Measurements from ENCODE around the gene YKT6. TPM values are rescaled to one million over a fixed set of nuclear protein-coding genes. Genes with fewer than 3 reads are reported as not detected.

YKT6 gene
- total RNA-seq, 2 donors from 2014 or later = 63.5 to 68.4 TPM

GRCh38 chr7:44239361-44239760, 38.6 kb downstream of the YKT6 start:
- no peak for DNase-seq (ENCODE audit: low spot score)
- intact Hi-C loops (cut with DNase I) = no loop called here
- Histone ChIP-seq H3K9me3 (no peaks in the 10 kb centered on the region), H3K36me3 (no peaks in the 10 kb centered on the region), H3K4me1 (replicated peaks) (no peaks in the 10 kb centered on the region), H3K27ac (no peak overlapping the region), H3K27me3 (replicated peaks; ENCODE audit: insufficient read depth) (no peaks in the 10 kb centered on the region), H3K4me3 (no peak overlapping the region)
- WGBS = 73% methylated on average over 24 of the region's 24 CpGs
- no peak for TF ChIP-seq POLR2AphosphoS5 (IDR thresholded peaks at IDR 0.05)
- TF ChIP-seq CTCF (IDR thresholded peaks at IDR 0.05) = no peak
- no peak for TF ChIP-seq POLR2A (IDR thresholded peaks at IDR 0.05)

DNA sequence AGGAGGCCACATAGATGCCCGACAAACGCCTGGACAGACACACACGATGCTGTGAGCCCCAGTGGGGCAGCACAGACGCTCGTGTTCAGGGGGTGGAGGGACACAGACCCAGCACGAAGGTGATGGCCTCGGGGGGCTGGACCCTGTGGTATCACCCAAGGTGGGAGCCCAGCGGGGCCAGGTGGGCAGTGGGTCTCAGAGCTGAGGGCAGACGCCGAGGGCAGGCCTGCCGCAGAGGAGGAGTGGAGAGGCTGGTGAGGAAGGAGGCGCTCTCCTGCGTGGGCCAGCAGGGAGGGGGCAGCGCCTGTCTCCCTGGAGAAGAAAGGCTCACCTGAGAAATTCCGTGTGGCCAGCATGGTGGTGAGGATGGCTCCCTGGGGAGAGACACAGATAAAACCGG, 39.6 kb downstream of the YKT6 start:
- no peaks in the 10 kb centered on the region for H3K9me3 ChIP-seq
- H3K36me3 ChIP-seq = no peaks in the 10 kb centered on the region
- no peak overlapping the region for H3K4me3 ChIP-seq
- no peak overlapping the region for H3K27ac ChIP-seq
- no peaks in the 10 kb centered on the region for H3K4me1 ChIP-seq (replicated peaks)
- no peak for DNase-seq (ENCODE audit: low spot score)
- no peaks in the 10 kb centered on the region for H3K27me3 ChIP-seq (replicated peaks; ENCODE audit: insufficient read depth)
- WGBS = 78% methylated on average over 16 of the region's 16 CpGs
- intact Hi-C loops (cut with DNase I) = loop anchor here (2.0 to 5.0 kb wide), 2 partner anchors 236 to 327 kb away; no protein-coding TSS in a partner anchor
- TF ChIP-seq POLR2AphosphoS5 (IDR thresholded peaks at IDR 0.05) = no peak
- TF ChIP-seq CTCF (IDR thresholded peaks at IDR 0.05) = no peak
- no peak for TF ChIP-seq POLR2A (IDR thresholded peaks at IDR 0.05)

GRCh38 chr7:44240983-44241510, 40.3 kb downstream of the YKT6 start:
- no peaks in the 10 kb centered on the region for H3K4me1 ChIP-seq (replicated peaks)
- peak overlapping the region in 1 of 2 donors; percentile 21 for H3K27ac ChIP-seq
- 8% methylated on average over 10 of the region's 10 CpGs for WGBS
- intact Hi-C loops (cut with DNase I) = loop anchor here (2.0 to 5.0 kb wide), 2 partner anchors 236 to 326 kb away; no protein-coding TSS in a partner anchor
- DNase-seq (ENCODE audit: low spot score) = peak; percentile 76
- peak overlapping the region in 1 of 2 donors; percentile 1 for H3K4me3 ChIP-seq
- H3K27me3 ChIP-seq (replicated peaks; ENCODE audit: insufficient read depth) = no peaks in the 10 kb centered on the region
- H3K9me3 ChIP-seq = no peaks in the 10 kb centered on the region
- no peaks in the 10 kb centered on the region for H3K36me3 ChIP-seq
- TF ChIP-seq CTCF (IDR thresholded peaks at IDR 0.05) = peak; percentile 16 to 80 (median 70)
- no peak for TF ChIP-seq POLR2A (IDR thresholded peaks at IDR 0.05)
- TF ChIP-seq POLR2AphosphoS5 (IDR thresholded peaks at IDR 0.05) = peak; percentile 18

GRCh38 chr7:44242091-44242490, 41.3 kb downstream of the YKT6 start:
- H3K9me3 ChIP-seq = no peaks in the 10 kb centered on the region
- no peak for TF ChIP-seq POLR2A (IDR thresholded peaks at IDR 0.05)
- no peak for TF ChIP-seq POLR2AphosphoS5 (IDR thresholded peaks at IDR 0.05)
- TF ChIP-seq CTCF (IDR thresholded peaks at IDR 0.05) = no peak
- intact Hi-C loops (cut with DNase I) = loop anchor here (5.0 kb wide), 1 partner anchor 325 kb away; no protein-coding TSS in a partner anchor
- no peak overlapping the region for H3K27ac ChIP-seq
- WGBS = 87% methylated on average over 10 of the region's 10 CpGs
- H3K27me3 ChIP-seq (replicated peaks; ENCODE audit: insufficient read depth) = no peaks in the 10 kb centered on the region
- no peaks in the 10 kb centered on the region for H3K4me1 ChIP-seq (replicated peaks)
- no peak for DNase-seq (ENCODE audit: low spot score)
- no peaks in the 10 kb centered on the region for H3K36me3 ChIP-seq
- H3K4me3 ChIP-seq = no peak overlapping the region

GRCh38 chr7:44244282-44244681, 43.5 kb downstream of the YKT6 start:
- 49% methylated on average over 8 of the region's 8 CpGs for WGBS
- H3K4me1 ChIP-seq (replicated peaks) = no peaks in the 10 kb centered on the region
- intact Hi-C loops (cut with DNase I) = loop anchor here (5.0 kb wide), 1 partner anchor 323 kb away; no protein-coding TSS in a partner anchor
- H3K9me3 ChIP-seq = no peaks in the 10 kb centered on the region
- TF ChIP-seq POLR2A (IDR thresholded peaks at IDR 0.05) = no peak
- TF ChIP-seq CTCF (IDR thresholded peaks at IDR 0.05) = peak in 1 of 4 experiments; percentile 9
- no peak overlapping the region for H3K27ac ChIP-seq
- no peak for DNase-seq (ENCODE audit: low spot score)
- no peaks in the 10 kb centered on the region for H3K27me3 ChIP-seq (replicated peaks; ENCODE audit: insufficient read depth)
- H3K4me3 ChIP-seq = no peak overlapping the region
- H3K36me3 ChIP-seq = no peaks in the 10 kb centered on the region
